Activated CD8-positive, alpha-beta memory T cell treated with anti-CD3 and anti-CD28 coated beads for 48 hours (primary cell): ENCODE measurements around the gene FOXP1.
A peak's percentile ranks its signal among the peaks of the same experiment; 100 is the strongest.

Experiments
- DNase-seq, 3 experiments: peaks; one replicate each; pipeline ENCODE4 v3.0.0-alpha.2; 2020; ENCODE audit warnings: low read depth in 2 of 3, low spot score in 2 of 3

Gene FOXP1

DNA sequence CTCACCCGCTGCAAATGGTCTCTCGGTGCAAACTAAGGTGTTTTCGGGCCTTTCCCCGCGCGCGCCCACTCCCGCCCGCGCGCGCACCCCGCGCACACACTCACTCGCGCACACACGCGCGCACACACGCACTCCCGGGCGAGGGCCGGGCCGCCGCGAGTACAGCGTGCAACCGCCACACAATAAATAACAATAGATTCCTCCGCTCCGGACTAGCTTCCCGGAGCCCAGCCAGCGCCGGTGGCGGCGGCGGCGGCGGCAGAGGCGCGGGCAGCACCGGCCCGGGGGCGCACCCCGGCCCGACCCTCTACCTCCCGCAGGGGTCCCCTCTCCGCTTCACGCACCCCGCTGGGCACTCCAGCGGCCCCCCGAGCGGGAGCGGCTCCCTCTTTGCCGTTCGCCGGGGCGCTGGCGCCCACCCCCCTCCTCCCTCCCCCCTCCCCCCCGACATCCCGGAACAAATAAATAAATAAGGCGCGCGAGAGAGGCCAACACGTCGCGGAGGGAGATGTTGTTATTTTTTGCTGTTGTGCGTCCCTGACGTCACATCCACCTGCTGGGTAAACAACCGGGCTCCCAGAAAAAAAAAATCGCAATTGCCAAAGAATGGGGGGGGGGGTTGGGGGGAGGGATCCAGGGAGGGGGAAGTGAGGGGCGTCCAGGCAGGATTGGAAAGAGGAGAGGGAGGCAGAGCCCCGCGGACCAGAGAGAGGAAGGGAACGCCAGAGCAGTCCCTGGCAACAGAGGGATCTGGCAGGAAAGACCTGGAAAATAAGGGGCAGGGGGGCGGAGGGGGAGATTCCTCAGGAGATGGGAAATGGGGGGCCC, at the start of gene FOXP1:
Gene FOXP1, minus strand, starts transcription at position 163 of the 828 bp plus-strand sequence. CDS start 385,347 bp downstream, outside the sequence.
- peak in 2 of 3 experiments; percentile 23 to 32 for DNase-seq

DNA sequence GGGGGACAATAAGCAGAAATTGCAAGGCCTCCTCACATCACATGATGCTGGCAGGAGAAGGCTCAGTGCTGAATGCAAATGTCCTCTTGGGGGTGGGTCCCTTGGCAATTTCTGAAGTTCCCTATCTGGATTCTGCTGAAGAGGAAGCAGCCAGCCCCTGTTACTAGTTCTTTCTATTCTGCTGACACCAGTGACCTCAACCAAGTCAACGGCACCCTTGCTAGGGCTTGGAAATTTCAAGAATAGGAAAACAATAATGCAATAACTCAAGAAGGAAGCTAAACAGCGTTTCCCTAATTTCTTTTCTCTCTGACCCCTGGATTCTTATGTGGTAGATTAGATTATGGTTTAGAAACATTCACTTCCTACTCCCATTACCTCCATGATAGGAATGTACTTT, 46.2 kb upstream of the FOXP1 start:
- DNase-seq = no peak

DNA sequence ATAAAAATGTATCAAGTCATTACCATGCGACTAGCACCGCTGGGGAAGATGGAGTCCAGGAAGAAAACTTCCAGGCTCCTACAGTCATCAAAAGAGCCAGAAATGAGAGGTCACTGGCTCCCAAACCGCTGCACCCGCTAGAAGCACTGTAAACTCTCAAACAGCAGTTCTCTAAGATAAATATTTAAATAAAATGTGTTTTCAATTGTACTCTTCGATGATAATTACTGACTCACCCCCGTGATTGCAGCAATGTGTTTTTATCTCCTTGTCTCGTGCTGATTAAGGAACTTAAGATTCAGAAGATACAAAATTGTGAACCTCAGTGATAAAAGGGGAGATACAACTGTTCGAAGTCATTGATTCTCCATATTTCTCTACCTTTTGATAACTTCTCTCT, 45.8 kb upstream of the FOXP1 start:
- no peak for DNase-seq

- no peak for DNase-seq
These were observed 45.0 kb upstream of the FOXP1 start for GRCh38 chr3:71628522-71628921.

DNA sequence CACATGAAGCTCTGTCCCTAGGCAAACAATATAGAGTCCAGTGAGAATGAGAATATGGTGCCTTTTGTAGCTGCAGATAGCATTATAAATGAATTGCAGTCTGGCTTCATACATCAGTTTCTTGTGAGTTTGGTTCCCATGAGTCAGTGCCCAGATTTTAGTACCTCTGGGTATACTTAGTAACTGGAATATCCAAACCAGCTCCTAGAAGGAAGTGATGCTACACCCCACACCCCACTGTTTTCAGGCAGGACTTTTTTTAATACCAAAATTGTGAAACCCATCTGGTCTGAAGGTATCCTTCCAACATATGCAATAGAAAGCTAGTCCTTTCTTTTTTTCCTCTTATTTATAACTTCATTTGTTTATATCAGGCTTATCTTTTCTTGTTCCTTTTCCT, 42.1 kb upstream of the FOXP1 start:
- DNase-seq = no peak

- DNase-seq = no peak
These were observed 38.5 kb upstream of the FOXP1 start for GRCh38 chr3:71621825-71622537.

- no peak for DNase-seq
These were observed 35.0 kb upstream of the FOXP1 start for GRCh38 chr3:71618538-71618937.

- no peak for DNase-seq
These were observed 33.1 kb upstream of the FOXP1 start for GRCh38 chr3:71616571-71617021.

DNA sequence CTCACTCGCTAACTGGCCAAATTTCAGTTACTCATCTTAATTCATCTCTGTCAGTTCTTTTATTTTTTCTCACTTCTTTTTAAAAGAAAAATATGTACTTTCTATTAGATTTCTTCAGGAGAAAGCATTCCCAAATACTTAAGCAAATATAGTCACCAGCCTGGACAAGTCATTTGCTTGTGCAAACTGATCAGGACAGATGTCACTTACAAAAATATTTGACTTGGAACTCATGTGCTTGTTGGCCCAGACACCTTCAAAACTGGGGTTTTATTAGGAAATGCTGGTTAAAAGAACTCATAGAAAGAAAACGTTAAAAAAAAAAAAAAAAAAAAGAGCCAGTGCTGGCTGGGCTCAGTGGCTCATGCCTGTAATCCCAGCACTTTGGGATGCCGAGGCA, 31.3 kb upstream of the FOXP1 start:
- no peak for DNase-seq

GRCh38 chr3:71614426-71614825, 30.9 kb upstream of the FOXP1 start:
- DNase-seq = no peak

GRCh38 chr3:71611099-71611498, 27.6 kb upstream of the FOXP1 start:
- no peak for DNase-seq

DNA sequence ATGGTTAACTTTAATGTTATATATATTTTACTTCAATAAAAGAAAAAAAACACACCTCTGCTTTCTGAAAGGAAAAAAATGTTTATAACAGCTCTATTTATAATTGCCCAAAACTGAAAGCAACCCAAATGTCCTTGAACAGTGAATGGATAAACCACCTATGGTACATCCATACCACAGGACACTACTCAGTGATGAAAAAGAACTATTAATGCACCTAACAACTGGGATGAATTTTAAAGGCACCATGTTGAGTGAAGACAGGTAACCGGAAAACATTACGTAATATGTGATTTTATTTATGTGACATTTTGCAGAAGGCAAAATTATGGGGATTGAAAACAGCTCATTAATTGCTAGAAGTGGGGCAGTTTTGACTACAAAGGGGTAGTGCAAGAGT, 23.8 kb upstream of the FOXP1 start:
- no peak for DNase-seq

- no peak for DNase-seq
These were observed 23.1 kb upstream of the FOXP1 start for GRCh38 chr3:71606582-71606981.

GRCh38 chr3:71602256-71602655, 18.7 kb upstream of the FOXP1 start:
- no peak for DNase-seq

- DNase-seq = no peak
These were observed 18.3 kb upstream of the FOXP1 start for GRCh38 chr3:71601811-71602210.

GRCh38 chr3:71600646-71601288, 17.2 kb upstream of the FOXP1 start:
- no peak for DNase-seq

DNA sequence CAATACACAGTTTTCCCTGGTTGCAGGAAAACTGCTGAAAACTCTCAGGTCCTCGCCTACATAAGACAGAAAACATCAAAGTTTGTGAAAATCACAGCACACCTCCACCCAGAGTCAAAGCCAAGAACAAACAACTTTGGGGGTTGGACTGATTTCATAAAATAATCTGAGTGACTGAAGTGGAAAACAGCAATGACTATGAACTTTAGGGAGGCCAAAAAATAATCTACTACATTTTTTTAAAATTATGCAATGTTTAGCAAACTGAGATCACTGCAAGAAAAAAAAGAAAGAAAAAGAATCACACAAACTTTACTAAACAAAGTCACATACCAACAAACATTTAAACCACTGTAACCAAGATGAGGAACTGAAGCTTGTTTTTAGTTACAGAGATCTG, 15.9 kb upstream of the FOXP1 start:
- no peak for DNase-seq

- no peak for DNase-seq
These were observed 14.8 kb upstream of the FOXP1 start for GRCh38 chr3:71598292-71598691.

- DNase-seq = no peak
These were observed 13.8 kb upstream of the FOXP1 start for GRCh38 chr3:71597286-71597685.

- no peak for DNase-seq
These were observed 9.6 kb upstream of the FOXP1 start for GRCh38 chr3:71593106-71593505.

- DNase-seq = no peak
These were observed 7.6 kb upstream of the FOXP1 start for GRCh38 chr3:71591101-71591500.

- no peak for DNase-seq
These were observed 5.6 kb upstream of the FOXP1 start for GRCh38 chr3:71589132-71589531.
